HG03521 (cell line): ENCODE measurements around the gene CDS2.
"Not testable (repeated sequence)": the region's sequence is repeated elsewhere in the genome, so short reads cannot be mapped to it uniquely, and the experiment has no call there.

ENCODE experiments used
- ATAC-seq: cut with Tn5 transposase; IDR thresholded peaks from one replicate; pipeline ENCODE4 v1.9.1; 2021; ENCODE audit warnings: mild to moderate bottlenecking, moderate library complexity; ENCODE audit not compliant: unreplicated experiment

Gene CDS2

DNA sequence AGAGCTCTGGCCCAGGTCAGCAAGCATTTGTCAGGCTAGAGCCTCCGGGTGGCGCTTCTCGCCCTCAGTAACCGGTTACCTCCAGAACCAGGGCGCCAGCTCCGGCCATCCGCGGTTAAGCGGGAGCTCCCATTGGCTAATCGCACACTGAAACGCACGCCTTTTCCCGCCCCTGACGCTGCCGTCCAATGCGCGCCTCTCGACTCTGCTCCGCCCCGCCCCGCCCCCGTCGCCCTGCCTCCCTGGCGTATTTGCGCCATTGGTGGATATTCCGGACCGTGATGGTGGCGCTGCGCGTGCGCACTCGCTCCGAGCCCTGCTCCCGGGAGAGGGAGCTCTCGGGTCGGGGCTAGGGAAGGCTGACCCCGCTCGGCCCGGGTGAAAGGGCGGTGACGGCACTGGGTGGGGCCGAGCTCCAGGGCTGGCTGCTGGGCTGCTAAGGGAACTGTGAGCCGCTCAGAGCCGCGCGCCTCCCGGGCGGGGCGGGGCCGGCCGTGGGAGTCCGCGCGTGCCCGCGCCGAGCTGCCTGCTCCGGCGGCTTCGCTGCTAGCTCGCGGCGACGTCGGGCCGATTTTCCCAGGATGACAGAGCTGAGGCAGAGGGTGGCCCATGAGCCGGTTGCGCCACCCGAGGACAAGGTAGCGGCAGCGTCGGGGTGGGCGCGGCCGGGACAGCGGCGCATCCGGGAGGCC lies at the start of gene CDS2:
Gene CDS2, plus strand, starts transcription at position 497 of the 692 bp plus-strand sequence. Its CDS starts 85 bp downstream, at position 582.
- ATAC-seq, result peak; percentile 88

DNA sequence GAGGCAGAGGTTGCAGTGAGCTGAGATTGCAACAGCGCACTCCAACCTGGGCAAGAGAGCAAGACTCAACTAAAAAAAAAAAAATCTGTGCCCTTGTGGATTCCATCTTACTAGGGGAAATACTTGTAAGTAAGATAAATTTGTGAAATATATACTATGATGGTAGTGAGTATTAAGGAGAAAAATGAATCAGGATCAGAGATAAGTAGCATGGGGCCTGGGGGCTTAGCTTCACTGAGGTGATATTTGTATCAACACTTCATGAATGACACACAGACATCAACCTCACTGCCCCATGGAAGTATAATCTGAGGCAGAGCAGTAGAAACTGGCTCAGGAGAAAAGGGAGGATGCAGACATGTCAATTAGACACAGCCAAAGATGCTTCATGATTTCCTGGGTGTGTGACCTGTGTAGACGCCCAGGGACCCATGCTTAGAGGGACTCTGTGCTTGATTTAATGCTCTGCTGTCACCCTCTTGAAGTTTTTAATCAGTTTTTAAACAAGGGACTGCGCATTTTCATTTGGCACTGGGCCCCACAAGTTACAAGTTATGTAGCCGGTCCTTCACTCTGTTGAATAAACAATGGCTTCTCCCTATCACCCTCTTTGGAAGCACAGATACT lies 48.9 kb upstream of the CDS2 start:
- ATAC-seq, result peak; percentile 2

DNA sequence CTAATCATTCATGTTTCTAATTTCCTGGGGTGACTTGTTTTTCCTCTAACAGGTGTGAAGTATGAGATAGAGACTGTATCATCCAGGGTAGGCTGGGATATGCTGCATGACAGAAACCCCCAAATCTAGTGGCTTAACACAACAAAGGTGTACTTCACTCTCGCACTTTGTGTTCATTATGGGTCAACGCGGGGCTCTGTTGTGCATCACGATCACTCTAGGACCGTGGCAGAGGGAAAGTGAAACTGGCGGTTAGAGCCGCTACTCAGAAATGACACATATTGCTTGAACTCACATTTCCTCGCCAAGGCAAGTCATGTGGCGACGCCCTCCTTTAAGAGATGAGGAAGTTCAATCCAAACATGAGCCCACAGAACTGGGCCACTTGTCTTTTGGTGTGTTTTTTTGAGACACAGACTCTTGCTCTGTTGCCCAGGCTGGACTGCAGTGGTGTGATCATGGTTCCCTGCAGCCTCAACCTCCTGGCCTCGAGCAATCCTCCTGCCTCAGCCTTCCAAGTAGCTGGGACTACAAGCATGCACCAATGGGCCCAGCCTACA lies 48.3 kb upstream of the CDS2 start:
- ATAC-seq, result peak; percentile 97

DNA sequence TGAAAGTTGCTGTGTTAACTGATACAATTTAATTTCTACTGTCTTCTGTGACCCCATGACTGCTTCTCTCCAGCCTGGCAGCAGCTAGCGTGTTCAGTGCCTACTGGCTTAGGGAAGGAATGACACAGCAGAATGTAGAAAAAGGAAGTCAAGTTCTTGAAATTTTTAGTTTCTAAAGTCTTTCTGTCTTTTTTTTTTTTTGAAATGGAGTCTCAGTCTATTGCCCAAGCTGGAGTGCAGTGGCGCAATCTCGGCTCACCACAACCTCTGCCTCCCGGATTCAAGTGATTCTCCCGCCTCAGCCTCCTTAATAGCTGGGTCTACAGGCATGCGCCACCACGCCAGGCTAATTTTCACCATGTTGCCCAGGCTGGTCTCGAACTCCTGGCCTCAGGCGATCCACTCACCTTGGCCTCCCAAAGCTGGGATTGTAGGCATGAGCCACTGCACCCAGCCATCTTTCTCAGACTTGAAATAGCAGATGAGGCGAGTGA lies 46.4 kb upstream of the CDS2 start:
- ATAC-seq, result no peak

DNA sequence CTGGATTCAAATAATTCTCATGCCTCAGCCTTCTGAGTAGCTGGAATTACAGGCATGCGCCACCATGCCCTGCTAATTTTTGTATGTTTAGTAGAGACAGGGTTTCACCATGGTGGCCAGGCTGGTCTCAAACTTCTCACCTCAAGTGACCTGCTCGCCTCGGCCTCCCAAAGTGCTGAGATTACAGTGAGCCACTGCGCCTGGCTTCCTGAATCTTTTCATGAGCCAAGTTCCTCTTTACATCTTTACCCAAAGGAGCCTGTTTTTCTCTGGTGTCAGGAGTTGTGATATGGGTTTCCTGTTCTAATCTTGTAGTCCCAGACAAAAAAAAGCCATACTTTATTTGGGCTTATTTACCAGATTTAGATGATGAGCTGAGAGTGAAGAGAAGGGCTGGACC lies 41.4 kb upstream of the CDS2 start:
- ATAC-seq, result no peak

DNA sequence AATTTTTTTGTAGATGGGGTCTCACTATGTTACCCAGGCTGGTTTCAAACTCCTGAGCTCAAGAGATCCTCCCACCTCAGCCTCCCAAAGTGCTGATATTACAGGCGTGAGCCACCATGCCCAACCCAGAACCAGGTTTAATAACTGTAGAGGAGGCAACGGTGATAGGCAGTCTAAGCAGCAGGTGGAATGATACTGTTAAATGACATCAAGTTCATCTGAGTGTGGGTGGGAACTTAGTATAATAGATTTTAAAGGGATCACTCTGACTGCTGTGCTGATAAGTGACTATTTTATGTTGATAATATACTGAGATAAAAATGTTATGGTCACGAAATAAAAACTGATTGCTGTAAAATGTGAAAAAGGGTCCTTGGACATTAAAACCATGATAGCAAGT lies 38.1 kb upstream of the CDS2 start:
- ATAC-seq, result no peak

DNA sequence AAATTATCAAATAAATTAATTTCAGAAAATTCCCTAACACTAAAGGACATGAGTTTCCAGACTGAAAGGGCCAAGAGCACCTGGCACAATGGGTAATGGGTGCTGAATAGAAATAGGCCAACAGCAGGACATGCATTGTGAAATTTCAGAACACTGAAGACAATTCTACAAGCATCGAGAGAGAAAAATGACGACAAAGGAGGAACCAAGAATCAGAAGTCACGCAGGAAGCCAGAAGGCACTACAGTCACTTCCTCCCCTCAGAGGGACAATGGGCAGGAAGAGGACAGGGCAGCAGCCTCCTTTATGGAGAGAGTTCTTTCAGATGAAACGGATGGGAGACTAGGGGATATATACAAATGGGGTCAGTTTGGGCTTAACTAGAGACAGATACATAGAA lies 36.6 kb upstream of the CDS2 start:
- no peak for ATAC-seq

DNA sequence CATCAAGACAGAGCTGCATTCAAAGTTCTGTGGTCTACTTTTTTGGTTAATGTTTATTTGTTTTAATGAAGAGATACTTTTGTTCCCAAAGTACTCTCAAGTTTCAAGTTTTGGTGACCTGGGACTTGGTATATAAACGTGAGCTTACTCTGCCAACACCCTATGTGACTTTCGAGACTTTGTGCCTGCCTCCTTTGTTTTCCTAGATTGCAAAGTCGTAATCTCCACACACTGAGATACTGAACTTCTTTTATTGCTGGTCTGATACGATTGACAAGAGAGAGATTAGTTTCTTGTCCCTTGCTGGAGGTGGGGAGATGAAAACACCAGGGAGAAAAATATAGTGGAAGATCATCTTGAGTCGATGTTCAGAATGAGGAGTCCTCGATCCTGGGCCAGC lies 34.9 kb upstream of the CDS2 start:
- ATAC-seq, result no peak

DNA sequence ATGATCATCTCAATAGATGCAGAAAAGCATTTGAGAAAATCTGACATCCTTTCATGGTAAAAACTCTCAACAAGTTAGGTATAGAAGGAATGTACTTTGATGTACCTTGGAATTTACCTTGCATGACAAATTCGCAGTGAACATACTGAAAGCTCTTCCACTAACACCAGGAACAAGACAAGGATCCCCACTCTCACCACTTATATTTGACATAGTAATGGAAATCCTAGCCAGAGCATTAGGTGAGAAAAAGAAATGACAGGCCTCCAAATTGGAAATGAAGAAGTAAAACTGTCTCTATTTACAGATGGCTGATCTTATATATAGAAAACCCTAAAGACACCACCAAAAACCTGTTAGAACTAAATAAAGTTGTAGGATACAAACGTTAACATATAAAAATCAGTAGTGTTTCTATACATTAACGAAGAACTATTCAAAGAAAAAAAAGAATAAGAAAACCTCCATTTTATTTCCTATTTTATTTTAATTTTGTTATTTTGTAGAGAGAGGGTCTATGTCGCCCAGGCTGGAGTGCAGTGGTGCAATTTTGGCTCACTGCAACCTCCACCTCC lies 34.0 kb upstream of the CDS2 start:
- no peak for ATAC-seq

DNA sequence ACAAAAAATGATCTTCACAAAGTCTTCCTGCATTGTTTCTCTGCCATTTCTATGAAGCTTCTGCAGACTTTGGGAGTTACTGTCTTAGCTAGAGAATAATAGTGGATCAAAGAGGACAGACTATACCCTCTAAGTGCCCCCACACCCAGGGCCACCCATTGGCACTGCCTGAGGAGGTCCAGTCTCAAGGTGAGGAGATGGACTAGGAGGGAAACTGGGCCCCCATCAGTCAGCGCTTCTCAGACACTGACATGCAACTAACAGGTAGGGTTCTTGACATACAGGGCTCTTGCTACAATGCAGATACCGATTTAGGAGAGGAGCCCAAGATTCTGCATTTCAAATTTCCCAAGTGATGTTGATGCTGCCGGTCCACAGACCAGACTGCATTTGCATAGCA lies 31.4 kb upstream of the CDS2 start:
- no peak for ATAC-seq

DNA sequence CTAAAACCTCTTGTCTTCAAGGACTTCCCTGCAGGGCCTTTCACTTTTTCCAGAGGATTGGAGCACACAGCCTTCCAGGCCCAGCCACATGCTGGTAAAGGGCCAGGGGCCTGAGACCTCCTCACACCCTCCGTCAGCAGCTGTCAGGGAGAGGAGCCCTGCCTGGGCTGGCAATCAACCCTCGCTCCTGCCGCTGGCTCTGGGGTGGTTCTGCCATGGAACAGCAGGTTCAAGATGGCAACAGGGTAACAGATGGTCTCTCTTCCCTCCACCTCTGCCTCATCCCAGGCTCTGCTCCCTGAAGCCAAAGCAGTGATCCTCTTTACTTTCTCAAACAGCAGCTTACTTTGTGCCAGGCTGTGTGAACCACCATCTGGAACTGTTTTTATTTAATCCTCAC lies 30.9 kb upstream of the CDS2 start:
- ATAC-seq, result no peak

DNA sequence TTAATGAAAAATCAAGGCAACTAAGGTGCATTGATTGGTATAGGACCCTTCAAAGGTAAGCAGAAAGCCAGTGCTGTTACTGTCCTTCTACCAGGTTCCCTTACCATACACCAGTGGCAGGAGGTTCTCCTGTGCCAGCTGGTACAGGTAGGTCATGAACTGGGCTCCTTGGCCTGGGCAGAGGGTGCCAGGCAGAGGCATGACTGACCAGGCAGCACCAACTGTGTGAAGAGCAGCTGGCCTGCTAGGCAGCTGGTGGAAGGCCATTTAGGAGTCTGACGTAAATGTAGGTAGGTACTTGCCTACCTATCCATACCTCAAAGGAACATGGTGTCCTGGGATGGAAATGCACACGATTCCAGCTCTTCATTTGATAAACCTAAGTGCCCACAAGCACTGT lies 30.3 kb upstream of the CDS2 start:
- no peak for ATAC-seq

DNA sequence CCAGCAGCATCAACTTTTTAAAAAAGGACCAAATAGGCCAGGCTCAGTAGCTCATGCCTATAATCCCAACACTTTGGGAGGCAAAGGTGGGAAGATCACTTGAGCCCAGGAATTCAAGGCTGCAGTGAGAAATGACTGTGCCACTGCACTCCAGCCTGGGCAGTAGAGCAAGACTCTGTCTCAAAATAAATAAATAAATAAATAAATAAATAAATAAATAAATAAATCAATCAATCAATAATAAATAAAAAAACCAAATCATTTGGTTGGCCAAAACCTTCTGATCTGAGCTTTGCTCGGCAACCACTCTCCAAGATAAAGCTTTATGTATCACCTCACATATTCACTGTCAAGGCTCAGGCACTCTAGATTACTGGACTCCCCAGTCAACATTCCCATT lies 27.8 kb upstream of the CDS2 start:
- not testable (repeated sequence) for ATAC-seq

DNA sequence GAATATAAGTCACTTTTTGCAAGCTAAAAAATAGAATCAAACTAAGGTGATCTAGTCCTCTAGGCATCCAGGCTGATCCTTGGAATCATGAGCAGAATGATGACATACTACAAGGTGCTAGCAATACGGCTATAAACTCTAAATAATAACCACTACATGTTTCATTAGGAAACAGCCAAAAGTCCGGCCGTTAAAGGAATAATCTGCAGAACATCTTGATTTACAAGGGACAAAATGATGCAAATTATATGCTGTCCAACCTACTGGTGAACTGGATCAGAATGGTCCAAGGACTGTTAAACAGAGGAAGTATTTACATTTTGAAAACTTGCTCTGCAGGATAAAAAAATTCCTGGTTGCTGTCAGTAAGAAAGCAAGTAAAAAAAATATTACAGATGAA lies 26.9 kb upstream of the CDS2 start:
- not testable (repeated sequence) for ATAC-seq

DNA sequence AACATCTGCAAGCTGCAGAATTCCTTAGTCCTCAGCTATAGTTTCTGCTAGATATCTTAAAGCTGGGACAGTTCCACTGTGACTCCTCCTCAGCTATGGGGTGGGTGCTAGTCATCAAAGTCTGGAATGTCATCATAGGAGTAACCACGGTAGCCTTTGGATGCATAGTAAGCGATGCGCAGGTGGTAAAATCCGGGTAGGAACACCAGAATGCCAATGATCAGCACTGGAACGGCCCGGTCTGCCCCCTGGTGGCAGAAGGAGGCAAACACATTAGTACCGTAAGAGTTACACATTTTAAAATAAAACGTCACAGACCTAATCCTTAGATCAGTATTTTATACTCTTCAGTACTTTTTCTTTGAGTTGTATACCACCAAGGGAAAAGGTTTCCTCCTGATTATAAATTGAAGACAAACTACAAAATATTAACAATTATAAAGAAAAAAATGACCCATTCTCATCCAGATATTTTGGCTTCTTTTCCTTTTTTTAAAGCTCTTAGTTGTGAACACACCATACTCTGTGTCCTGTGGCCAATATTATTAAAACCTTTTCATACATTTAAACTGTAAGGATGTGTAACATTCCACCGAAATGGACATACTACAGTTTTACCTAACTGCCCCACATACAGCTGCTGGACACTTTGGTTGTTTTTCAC lies 26.0 kb upstream of the CDS2 start:
- no peak for ATAC-seq

DNA sequence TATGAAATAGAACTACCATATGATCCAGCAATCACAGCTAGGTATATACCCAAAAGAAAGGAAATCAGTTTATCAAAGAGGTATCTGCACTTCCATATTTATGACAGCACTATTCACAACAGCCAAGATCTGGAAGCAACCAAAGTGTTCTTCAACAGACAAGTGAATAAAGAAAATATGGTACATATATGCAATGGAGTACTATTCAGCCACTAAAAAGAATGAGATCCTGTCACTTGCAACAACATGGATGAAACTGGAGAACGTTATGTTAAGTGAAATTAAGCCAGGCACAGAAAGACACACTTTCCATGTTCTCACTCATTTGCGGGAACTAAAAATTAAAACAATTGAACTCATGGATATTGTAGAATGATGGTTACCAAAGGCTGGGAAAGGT lies 22.3 kb upstream of the CDS2 start:
- no peak for ATAC-seq

DNA sequence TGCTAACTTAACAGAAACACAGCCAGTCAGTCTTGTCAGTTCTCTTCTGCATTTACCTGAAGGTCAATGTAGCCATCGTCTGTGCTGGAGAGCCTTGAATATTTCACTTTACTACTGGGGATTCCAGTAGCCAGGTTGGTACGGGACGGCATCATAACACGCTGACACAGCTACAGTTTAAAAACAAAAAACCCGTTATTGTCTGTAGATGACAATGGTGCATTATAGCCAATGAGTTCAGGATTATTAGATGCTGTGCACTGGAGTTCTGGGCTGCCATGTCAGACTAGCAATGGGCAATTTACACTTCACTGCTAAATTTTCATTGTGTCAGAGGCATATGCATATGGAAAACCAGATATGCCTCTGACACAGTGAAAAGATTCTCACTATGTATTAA lies 17.5 kb upstream of the CDS2 start:
- ATAC-seq, result no peak

DNA sequence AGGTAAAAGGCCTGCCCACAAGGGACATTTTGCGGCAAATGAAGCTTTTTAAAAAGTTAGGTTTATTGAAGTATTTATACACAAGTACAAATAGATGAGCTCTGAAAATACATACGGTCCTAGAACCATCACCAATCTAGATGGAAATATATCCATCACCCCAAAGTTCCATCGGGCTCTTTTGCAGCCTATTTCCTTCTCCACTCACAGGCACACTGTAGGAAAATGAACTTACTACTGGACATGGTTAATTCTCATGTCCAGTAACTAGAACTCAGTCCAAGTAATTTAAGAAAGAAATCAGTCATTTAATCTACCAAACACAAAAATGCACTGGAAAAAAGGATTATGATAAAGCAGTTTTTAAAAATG lies 13.2 kb upstream of the CDS2 start:
- ATAC-seq, result no peak

DNA sequence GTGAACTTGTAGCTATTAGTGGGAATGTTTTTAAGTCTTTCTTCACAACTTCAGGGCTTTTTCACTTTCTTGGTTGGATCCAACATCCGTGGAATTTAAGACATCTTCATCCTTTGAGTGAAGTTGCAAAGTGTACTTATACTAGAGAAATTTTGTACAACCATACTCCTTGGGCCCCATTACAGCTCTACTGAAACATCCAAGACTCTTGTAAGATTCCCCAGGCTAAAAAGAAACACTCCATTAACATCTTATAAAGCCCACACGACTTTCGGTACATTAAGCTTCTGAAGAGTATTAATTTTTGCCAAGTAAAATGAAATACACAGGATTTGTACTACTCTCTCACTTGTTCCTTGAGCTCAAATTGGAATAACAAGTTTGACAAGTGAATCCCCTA lies 12.4 kb upstream of the CDS2 start:
- no peak for ATAC-seq

DNA sequence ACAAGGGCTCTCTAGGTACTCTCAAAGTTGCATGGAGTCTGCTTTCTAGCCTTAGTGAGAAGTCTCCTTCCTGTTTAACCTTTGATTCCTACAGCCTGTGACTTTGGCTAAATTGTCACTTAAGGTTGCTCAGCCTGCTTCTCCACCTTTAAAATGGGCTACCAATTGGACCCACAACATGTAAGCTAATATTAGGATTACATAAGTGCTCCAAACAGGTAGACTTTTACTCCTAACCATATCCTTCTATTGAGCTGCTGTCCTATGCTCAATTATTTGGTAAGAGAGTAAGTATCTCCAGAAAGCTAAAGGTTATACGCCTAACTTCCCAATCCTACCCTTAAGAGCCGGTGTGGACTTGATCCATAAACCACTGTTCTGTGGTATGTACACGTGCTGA lies 9.9 kb upstream of the CDS2 start:
- no peak for ATAC-seq
